Measurements from ENCODE around the gene TMEM200A. TPM values are rescaled to one million over a fixed set of nuclear protein-coding genes. Genes with fewer than 3 reads are reported as not detected.

Gene TMEM200A
- total and polyA plus RNA-seq, 10 donors: 0.33 to 2.3 (median 1.3) TPM

- no peak for TF ChIP-seq POLR2AphosphoS5 (IDR thresholded peaks at IDR 0.05)
- TF ChIP-seq CTCF (IDR thresholded peaks at IDR 0.05 in 8 of 11, conservative IDR thresholded peaks at IDR 0.05 in 3 of 11): no peak
- TF ChIP-seq POLR2A (IDR thresholded peaks at IDR 0.05): no peak
- DNase-seq: no peak
- WGBS, 5 donors: 68 to 88% (median 83%) methylated on average over 2 of the region's 2 CpGs
These were observed 58.9 kb downstream of the TMEM200A start for GRCh38 chr6:130424710-130425109.

DNA sequence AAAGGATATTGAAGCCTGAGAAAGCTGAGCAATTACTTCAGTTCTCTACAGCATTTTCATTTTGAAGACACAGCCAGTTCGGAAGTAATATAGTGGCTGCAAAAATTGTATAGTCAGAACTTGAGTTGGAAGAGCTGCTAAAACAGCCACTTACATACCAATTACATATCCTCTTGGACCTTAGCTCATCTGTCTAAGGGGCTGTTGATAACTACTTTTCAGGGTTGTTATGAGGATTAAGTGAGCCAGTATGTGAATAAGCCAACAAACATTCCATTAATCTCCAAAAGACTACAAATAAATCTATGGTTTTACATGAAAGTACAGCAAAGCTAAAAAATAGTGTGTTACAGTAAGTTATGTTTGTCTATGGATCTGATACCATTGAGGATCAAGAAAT, 59.7 kb downstream of the TMEM200A start:
- intact Hi-C loops (cut with DNase I; ENCODE audit: low total_unique reads): no loop called here
- TF ChIP-seq CTCF (IDR thresholded peaks at IDR 0.05 in 8 of 11, conservative IDR thresholded peaks at IDR 0.05 in 3 of 11) (no peak), POLR2A (IDR thresholded peaks at IDR 0.05) (no peak), POLR2AphosphoS5 (IDR thresholded peaks at IDR 0.05) (no peak)
- 89 to 93% (median 90%) methylated on average over 1 of the region's 1 CpG for WGBS, 5 donors

More at GRCh38 chr6:130424710-130425109, 58.9 kb downstream of the TMEM200A start:
- Histone ChIP-seq H3K27me3 (replicated peaks in 1 of 7) (no peaks in the 10 kb centered on the region), H3K9me3 (no peaks in the 10 kb centered on the region), H3K4me3 (no peak overlapping the region), H3K4me1 (no peaks in the 10 kb centered on the region), H3K36me3 (no peaks in the 10 kb centered on the region), H3K27ac (no peak overlapping the region)
- intact Hi-C loops (cut with DNase I; ENCODE audit: low total_unique reads): no loop called here

GRCh38 chr6:130426066-130426721, 60.4 kb downstream of the TMEM200A start:
- H3K27me3 ChIP-seq (replicated peaks in 1 of 7): no peaks in the 10 kb centered on the region
- WGBS, 5 donors: 75 to 90% (median 86%) methylated on average over 7 of the region's 7 CpGs

More for the DNA sequence above, 59.7 kb downstream of the TMEM200A start:
- Histone ChIP-seq H3K4me1 (no peaks in the 10 kb centered on the region), H3K27ac (no peak overlapping the region), H3K9me3 (no peaks in the 10 kb centered on the region), H3K4me3 (no peak overlapping the region), H3K36me3 (no peaks in the 10 kb centered on the region), H3K27me3 (replicated peaks in 1 of 7) (no peaks in the 10 kb centered on the region)
- DNase-seq: no peak

More at GRCh38 chr6:130426066-130426721, 60.4 kb downstream of the TMEM200A start:
- Histone ChIP-seq H3K36me3 (no peaks in the 10 kb centered on the region), H3K4me3 (no peak overlapping the region), H3K27ac (no peak overlapping the region), H3K9me3 (no peaks in the 10 kb centered on the region), H3K4me1 (no peaks in the 10 kb centered on the region)
- intact Hi-C loops (cut with DNase I; ENCODE audit: low total_unique reads): no loop called here
- TF ChIP-seq POLR2A (IDR thresholded peaks at IDR 0.05) (no peak), CTCF (IDR thresholded peaks at IDR 0.05 in 8 of 11, conservative IDR thresholded peaks at IDR 0.05 in 3 of 11) (no peak), POLR2AphosphoS5 (IDR thresholded peaks at IDR 0.05) (no peak)
- DNase-seq: no peak

All from spleen (tissue), 11 donors.